HAP-1 (cell line): ENCODE measurements around the gene PDE3A.
A peak's percentile ranks its signal among the peaks of the same experiment; 100 is the strongest.
"Not testable (repeated sequence)": the region's sequence is repeated elsewhere in the genome, so short reads cannot be mapped to it uniquely, and the experiment has no call there.

Experiments
- DNase-seq, 2 experiments: peaks; one replicate each; pipeline ENCODE4 v3.0.0-alpha.2; 2016 to 2020; ENCODE audit warnings: low spot score in 2 of 2
- H3K27me3 ChIP-seq: fragments of 250-450 bp; sonication (Bioruptor Pico); 2 replicates; pipeline ENCODE4 v1.5.1; 2020; ENCODE audit warnings: low read depth, mild to moderate bottlenecking, moderate library complexity
- H3K36me3 ChIP-seq: fragments of 250-450 bp; sonication (Bioruptor Pico); replicated peaks from 2 replicates; pipeline ENCODE4 v1.5.1; 2020; ENCODE audit warnings: mild to moderate bottlenecking
- H3K4me1 ChIP-seq: fragments of 250-450 bp; sonication (Bioruptor Pico); 2 replicates; pipeline ENCODE4 v1.5.1; 2020; ENCODE audit warnings: mild to moderate bottlenecking
- H3K4me3 ChIP-seq: fragments of 250-450 bp; sonication (Bioruptor Pico); 2 replicates; pipeline ENCODE4 v1.5.1; 2020; ENCODE audit warnings: mild to moderate bottlenecking, moderate library complexity
- H3K9me3 ChIP-seq: fragments of 250-450 bp; sonication (Bioruptor Pico); 2 replicates; pipeline ENCODE4 v1.5.1; 2020; ENCODE audit warnings: mild to moderate bottlenecking, moderate library complexity
- in situ Hi-C: fragments of 300-500 bp; cut with MboI; formaldehyde crosslinking; loops from 3 replicates; pipeline ENCODE4 v1.14.3; 2020; ENCODE audit warnings: low sequenced_read_pairs, inconsistent platforms, mixed read lengths

PDE3A gene

GRCh38 chr12:20368114-20368650 is at the start of gene PDE3A:
PDE3A (plus strand) TSS chr12:20368537; CDS start chr12:20369285, 748 bp downstream.
- no peaks in the 10 kb centered on the region for H3K36me3 ChIP-seq
- H3K4me3 ChIP-seq: peak within 1 kb of the TSS; percentile 30
- peak; percentile 57 to 74 for DNase-seq
- no peaks in the 10 kb centered on the region for H3K4me1 ChIP-seq
- H3K9me3 ChIP-seq: no peaks in the 10 kb centered on the region
- in situ Hi-C loops: no loop called here
- peaks cover 60% of the 10 kb centered on the region for H3K27me3 ChIP-seq

- DNase-seq: no peak
- no peaks in the 10 kb centered on the region for H3K9me3 ChIP-seq
- in situ Hi-C loops: no loop called here
- no peaks in the 10 kb centered on the region for H3K27me3 ChIP-seq
- no peak overlapping the region for H3K4me3 ChIP-seq
- peaks cover 9% of the 10 kb centered on the region for H3K4me1 ChIP-seq
- H3K36me3 ChIP-seq: no peaks in the 10 kb centered on the region
Measured at GRCh38 chr12:20319366-20319765, 49.0 kb upstream of the PDE3A start.

- Histone ChIP-seq H3K9me3 (no peaks in the 10 kb centered on the region), H3K4me1 (peaks cover 9% of the 10 kb centered on the region), H3K36me3 (no peaks in the 10 kb centered on the region), H3K27me3 (no peaks in the 10 kb centered on the region), H3K4me3 (no peak overlapping the region)
- no peak for DNase-seq
- in situ Hi-C loops: no loop called here
Measured at GRCh38 chr12:20320552-20320951, 47.8 kb upstream of the PDE3A start.

- H3K9me3 ChIP-seq, H3K36me3 ChIP-seq, in situ Hi-C loops, H3K27me3 ChIP-seq, H3K4me1 ChIP-seq, DNase-seq, H3K4me3 ChIP-seq: not testable (repeated sequence)
Measured at GRCh38 chr12:20330826-20331505, 37.4 kb upstream of the PDE3A start.

- no peak for DNase-seq
- in situ Hi-C loops: no loop called here
- no peaks in the 10 kb centered on the region for H3K36me3 ChIP-seq
Measured at GRCh38 chr12:20339060-20339459, 29.3 kb upstream of the PDE3A start.

GRCh38 chr12:20342111-20342510 is 26.2 kb upstream of the PDE3A start:
- no peaks in the 10 kb centered on the region for H3K36me3 ChIP-seq
- 0 out of 2 replicates have a peak, but pooled peaks cover 5% of the 10 kb centered on the region for H3K27me3 ChIP-seq
- no peak for DNase-seq
- H3K4me1 ChIP-seq: no peaks in the 10 kb centered on the region
- H3K9me3 ChIP-seq: no peaks in the 10 kb centered on the region
- H3K4me3 ChIP-seq: no peak overlapping the region
- in situ Hi-C loops: no loop called here

More at GRCh38 chr12:20339060-20339459, 29.3 kb upstream of the PDE3A start:
- no peak overlapping the region for H3K4me3 ChIP-seq
- H3K4me1 ChIP-seq: no peaks in the 10 kb centered on the region
- 0 out of 2 replicates have a peak, but pooled peaks cover 5% of the 10 kb centered on the region for H3K27me3 ChIP-seq
- no peaks in the 10 kb centered on the region for H3K9me3 ChIP-seq

GRCh38 chr12:20345866-20346265 is 22.5 kb upstream of the PDE3A start:
- in situ Hi-C loops: no loop called here
- H3K9me3 ChIP-seq: no peaks in the 10 kb centered on the region
- no peak overlapping the region for H3K4me3 ChIP-seq
- no peak for DNase-seq
- H3K27me3 ChIP-seq: no peaks in the 10 kb centered on the region
- no peaks in the 10 kb centered on the region for H3K36me3 ChIP-seq
- H3K4me1 ChIP-seq: no peaks in the 10 kb centered on the region

GRCh38 chr12:20350026-20350425 is 18.3 kb upstream of the PDE3A start:
- Histone ChIP-seq H3K36me3 (no peaks in the 10 kb centered on the region), H3K4me3 (no peak overlapping the region), H3K4me1 (no peaks in the 10 kb centered on the region), H3K27me3 (no peaks in the 10 kb centered on the region), H3K9me3 (no peaks in the 10 kb centered on the region)
- in situ Hi-C loops: no loop called here
- no peak for DNase-seq

GRCh38 chr12:20350495-20350894 is 17.8 kb upstream of the PDE3A start:
- no peak for DNase-seq
- H3K4me3 ChIP-seq: no peak overlapping the region
- in situ Hi-C loops: no loop called here
- no peaks in the 10 kb centered on the region for H3K4me1 ChIP-seq
- H3K36me3 ChIP-seq: no peaks in the 10 kb centered on the region
- H3K9me3 ChIP-seq: no peaks in the 10 kb centered on the region
- H3K27me3 ChIP-seq: no peaks in the 10 kb centered on the region

GRCh38 chr12:20351406-20351805 is 16.9 kb upstream of the PDE3A start:
- Histone ChIP-seq H3K9me3 (no peaks in the 10 kb centered on the region), H3K4me1 (no peaks in the 10 kb centered on the region), H3K36me3 (no peaks in the 10 kb centered on the region), H3K27me3 (no peaks in the 10 kb centered on the region), H3K4me3 (no peak overlapping the region)
- DNase-seq: no peak
- in situ Hi-C loops: no loop called here

- Histone ChIP-seq H3K4me1 (no peaks in the 10 kb centered on the region), H3K9me3 (no peaks in the 10 kb centered on the region), H3K4me3 (no peak overlapping the region), H3K36me3 (no peaks in the 10 kb centered on the region), H3K27me3 (no peaks in the 10 kb centered on the region)
- in situ Hi-C loops: no loop called here
- DNase-seq: no peak
Measured at GRCh38 chr12:20356048-20356447, 12.3 kb upstream of the PDE3A start.

GRCh38 chr12:20360407-20360806 is 7.9 kb upstream of the PDE3A start:
- no peak for DNase-seq
- Histone ChIP-seq H3K36me3 (no peaks in the 10 kb centered on the region), H3K27me3 (peaks cover 3% of the 10 kb centered on the region), H3K4me3 (no peak overlapping the region), H3K4me1 (no peaks in the 10 kb centered on the region), H3K9me3 (no peaks in the 10 kb centered on the region)
- in situ Hi-C loops: no loop called here

GRCh38 chr12:20361416-20361815 is 6.9 kb upstream of the PDE3A start:
- Histone ChIP-seq H3K27me3 (peaks cover 12% of the 10 kb centered on the region), H3K4me3 (no peak overlapping the region), H3K4me1 (no peaks in the 10 kb centered on the region), H3K36me3 (no peaks in the 10 kb centered on the region), H3K9me3 (no peaks in the 10 kb centered on the region)
- DNase-seq: no peak
- in situ Hi-C loops: no loop called here

GRCh38 chr12:20364501-20364900 is 3.8 kb upstream of the PDE3A start:
- H3K4me3 ChIP-seq: no peak overlapping the region
- peaks cover 25% of the 10 kb centered on the region for H3K27me3 ChIP-seq
- in situ Hi-C loops: no loop called here
- DNase-seq: no peak
- no peaks in the 10 kb centered on the region for H3K36me3 ChIP-seq
- no peaks in the 10 kb centered on the region for H3K9me3 ChIP-seq
- no peaks in the 10 kb centered on the region for H3K4me1 ChIP-seq
